SK-N-SH treated with all-trans-retinoic acid at 6 μM for 48 hours (cell line): Measurements from ENCODE around the gene TSPAN18.
A peak's percentile ranks its signal among the peaks of the same experiment; 100 is the strongest.

Experiments used
- ATAC-seq: fragments of 200-7000 bp; cut with Tn5 transposase; 3 replicates; pipeline ENCODE4 v1.9.1; 2020; ENCODE audit warnings: mild to moderate bottlenecking, moderate library complexity
- ARNTL ChIP-seq: fragments of 450-650 bp; formaldehyde crosslinking; IDR thresholded peaks from 2 replicates; pipeline ENCODE4 v1.5.0; 2020; ENCODE audit warnings: low read depth, mild to moderate bottlenecking, moderate library complexity, borderline replicate concordance
- BACH2 ChIP-seq: fragments of 250-450 bp; sonication (Bioruptor Pico); IDR thresholded peaks from 2 replicates; pipeline ENCODE4 v1.9.0; 2021; ENCODE audit warnings: mild to moderate bottlenecking, borderline replicate concordance
- CREB5 ChIP-seq: fragments of 250-450 bp; sonication (Bioruptor Pico); IDR thresholded peaks from 2 replicates; pipeline ENCODE4 v1.5.1; 2020; ENCODE audit warnings: low read depth, mild to moderate bottlenecking, moderate library complexity
- CSDC2 ChIP-seq: fragments of 250-450 bp; sonication (Bioruptor Pico); IDR thresholded peaks from 2 replicates; pipeline ENCODE4 v1.5.0; 2020; ENCODE audit warnings: mild to moderate bottlenecking, moderate library complexity
- CSRNP3 ChIP-seq: fragments of 250-450 bp; sonication (Bioruptor Pico); IDR thresholded peaks from 2 replicates; pipeline ENCODE4 v1.5.1; 2021; ENCODE audit warnings: mild to moderate bottlenecking, moderate library complexity
- ESRRG ChIP-seq: fragments of 250-450 bp; sonication (Bioruptor Pico); IDR thresholded peaks from 2 replicates; pipeline ENCODE4 v1.6.1; 2021; ENCODE audit warnings: mild to moderate bottlenecking
- GLIS3 ChIP-seq: fragments of 250-450 bp; sonication (Bioruptor Pico); IDR thresholded peaks from 2 replicates; pipeline ENCODE4 v1.5.0; 2020; ENCODE audit warnings: mild to moderate bottlenecking, moderate library complexity
- ISL1 ChIP-seq: fragments of 250-450 bp; sonication (Bioruptor Pico); IDR thresholded peaks from 2 replicates; pipeline ENCODE4 v2.1.2; 2022; ENCODE audit warnings: mild to moderate bottlenecking, moderate library complexity
- OSR1 ChIP-seq: fragments of 250-450 bp; sonication (Bioruptor Pico); IDR thresholded peaks from 2 replicates; pipeline ENCODE4 v1.8.0; 2022; ENCODE audit warnings: moderate library complexity, mild to moderate bottlenecking, inconsistent platforms
- POU6F1 ChIP-seq: fragments of 250-450 bp; sonication (Bioruptor Pico); IDR thresholded peaks from 2 replicates; pipeline ENCODE4 v1.8.0; 2021; ENCODE audit warnings: low read depth, mild to moderate bottlenecking, moderate library complexity, borderline replicate concordance
- PPARA ChIP-seq: fragments of 250-450 bp; sonication (Bioruptor Pico); IDR thresholded peaks from 2 replicates; pipeline ENCODE4 v1.5.0; 2020; ENCODE audit warnings: mild to moderate bottlenecking, borderline replicate concordance
- SNAI2 ChIP-seq: fragments of 250-450 bp; sonication (Bioruptor Pico); IDR thresholded peaks from 2 replicates; pipeline ENCODE4 v1.5.0; 2020; ENCODE audit warnings: mild to moderate bottlenecking, moderate library complexity
- ZC3H10 ChIP-seq: fragments of 250-450 bp; sonication (Bioruptor Pico); IDR thresholded peaks from 2 replicates; pipeline ENCODE4 v1.5.1; 2021; ENCODE audit warnings: mild to moderate bottlenecking, moderate library complexity
- ZFP3 ChIP-seq: fragments of 250-450 bp; sonication (Bioruptor Pico); IDR thresholded peaks from 2 replicates; pipeline ENCODE4 v1.5.0; 2020; ENCODE audit warnings: mild to moderate bottlenecking, moderate library complexity
- ZFP30 ChIP-seq: fragments of 450-650 bp; formaldehyde crosslinking; IDR thresholded peaks from 2 replicates; pipeline ENCODE4 v1.5.0; 2022; ENCODE audit warnings: mild to moderate bottlenecking, moderate library complexity
- ZNF565 ChIP-seq: fragments of 450-650 bp; formaldehyde crosslinking; conservative IDR thresholded peaks from 2 replicates; pipeline ENCODE4 v1.5.0; 2020; ENCODE audit warnings: low read depth, mild to moderate bottlenecking, moderate library complexity
- ZNF8 ChIP-seq: fragments of 450-650 bp; formaldehyde crosslinking; IDR thresholded peaks from 2 replicates; pipeline ENCODE4 v1.5.0; 2020; ENCODE audit warnings: mild to moderate bottlenecking, moderate library complexity
- TF ChIP-seq, protein P1 (sequence below): fragments of 250-450 bp; sonication (Bioruptor Pico); IDR thresholded peaks from 2 replicates; pipeline ENCODE4 v1.8.0; 2020; ENCODE audit warnings: mild to moderate bottlenecking, moderate library complexity, borderline replicate concordance

TSPAN18 gene

DNA sequence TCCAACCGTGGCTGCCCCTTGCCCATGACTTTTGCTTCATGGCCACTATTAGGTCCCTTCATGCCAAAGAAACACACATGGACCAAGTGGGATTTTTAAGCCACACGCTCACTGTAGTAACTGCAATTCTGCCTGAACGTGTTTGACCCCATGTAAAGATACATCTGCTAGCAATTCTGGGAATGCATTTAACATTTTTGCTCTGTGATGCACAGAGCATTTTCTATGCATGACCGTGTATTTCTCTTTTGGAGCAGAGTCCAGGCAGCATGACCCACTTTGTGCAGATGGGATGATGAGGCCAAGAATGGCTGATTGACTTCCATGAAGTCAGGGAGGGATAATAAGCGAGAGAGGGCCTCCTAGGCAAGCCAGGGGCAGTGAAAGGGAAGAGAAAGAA, 115.5 kb downstream of the TSPAN18 start:
- peak; percentile 95 for ATAC-seq
- TF ChIP-seq ESRRG (no peak), CSDC2 (CRISPR knock-in tag) (no peak), ZNF8 (no peak), PPARA (CRISPR knock-in tag) (no peak), BACH2 (CRISPR knock-in tag) (no peak), ZFP3 (no peak), ISL1 (no peak), ZNF565 (no peak)
- TF ChIP-seq, all 23 proteins: peak for 0

GRCh38 chr11:44846852-44847251, 120.1 kb downstream of the TSPAN18 start:
- TF ChIP-seq ESRRG (no peak), ZNF565 (no peak), CREB5 (CRISPR knock-in tag) (no peak), CSDC2 (CRISPR knock-in tag) (no peak), ZFP3 (no peak), GLIS3 (CRISPR knock-in tag) (no peak)
- ATAC-seq = no peak

- no peak for ATAC-seq
- peak; percentile 100 for TF ChIP-seq ZNF8
- TF ChIP-seq CSDC2 (CRISPR knock-in tag) = no peak
These were observed 120.6 kb downstream of the TSPAN18 start for GRCh38 chr11:44847316-44847715.

DNA sequence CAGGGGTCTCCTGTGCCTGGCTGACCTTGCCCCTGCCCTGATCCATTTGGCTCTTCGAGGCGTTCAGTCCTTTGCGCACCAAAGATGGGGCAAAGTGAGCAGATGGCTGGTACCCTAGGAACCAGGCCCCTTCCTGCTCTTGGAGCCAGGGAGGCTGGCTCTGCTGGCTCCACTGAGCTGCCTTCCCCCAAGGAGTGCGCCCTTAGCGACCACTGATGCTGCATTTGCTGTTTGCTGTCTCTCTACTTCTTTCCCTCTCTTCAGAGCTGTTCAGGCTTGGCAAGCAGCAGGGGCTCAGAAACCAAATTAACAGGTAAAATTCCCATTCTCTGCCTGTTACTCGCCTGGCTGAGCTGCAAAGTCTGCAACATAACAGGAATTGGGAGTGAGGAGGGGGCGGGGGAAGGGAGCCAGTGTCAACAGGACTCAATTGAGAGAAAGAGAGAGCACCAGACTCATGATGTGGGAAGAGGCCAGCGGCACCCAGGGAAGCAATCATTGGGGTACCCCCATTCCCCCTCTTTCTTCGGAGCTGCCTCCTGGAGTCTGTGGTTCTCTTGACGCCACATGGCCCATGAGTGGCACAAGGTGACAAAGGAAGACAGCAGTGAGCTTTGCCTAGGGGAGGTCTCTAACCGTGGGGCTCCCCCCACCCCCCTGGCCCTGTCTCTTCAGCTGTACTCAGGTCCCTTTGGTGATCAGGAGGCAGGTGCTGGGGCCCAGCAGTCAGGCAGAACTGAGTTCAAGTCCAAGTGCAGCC, 121.6 kb downstream of the TSPAN18 start:
- TF ChIP-seq ZC3H10 (CRISPR knock-in tag) = no peak
- ATAC-seq = no peak

- TF ChIP-seq ZNF8 (no peak), SNAI2 (CRISPR knock-in tag) (no peak)
- ATAC-seq = no peak
These were observed 122.2 kb downstream of the TSPAN18 start for GRCh38 chr11:44848963-44849350.

GRCh38 chr11:44849424-44849823, 122.7 kb downstream of the TSPAN18 start:
- TF ChIP-seq CSRNP3 (CRISPR knock-in tag) = no peak
- no peak for TF ChIP-seq ARNTL (CRISPR knock-in tag)
- TF ChIP-seq ZNF565 = no peak
- TF ChIP-seq, all 23 proteins: peak for 0
- ATAC-seq = no peak

DNA sequence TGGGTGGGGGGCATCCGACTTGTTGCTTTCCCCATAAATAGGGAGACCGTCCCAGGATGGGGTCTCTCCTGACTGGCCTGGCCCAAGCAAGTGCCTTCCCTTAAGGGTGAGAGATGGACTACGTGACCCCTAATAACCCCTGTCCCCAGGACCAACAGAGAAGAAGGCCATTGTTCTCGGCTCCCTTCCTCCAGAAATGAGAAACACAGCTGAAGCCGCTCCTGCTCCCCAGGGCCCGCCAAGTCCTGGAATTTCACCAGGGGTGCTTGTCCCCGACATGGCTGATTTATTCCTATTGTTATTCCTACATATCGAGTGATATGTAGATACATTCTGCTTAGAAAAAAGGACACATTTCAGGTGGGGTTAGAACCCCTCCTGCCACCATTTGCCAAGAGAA, 123.2 kb downstream of the TSPAN18 start:
- ATAC-seq = no peak
- no peak for TF ChIP-seq ISL1
- TF ChIP-seq OSR1 (CRISPR knock-in tag) = no peak
- TF ChIP-seq CSRNP3 (CRISPR knock-in tag) = no peak
- TF ChIP-seq, protein P1, sequence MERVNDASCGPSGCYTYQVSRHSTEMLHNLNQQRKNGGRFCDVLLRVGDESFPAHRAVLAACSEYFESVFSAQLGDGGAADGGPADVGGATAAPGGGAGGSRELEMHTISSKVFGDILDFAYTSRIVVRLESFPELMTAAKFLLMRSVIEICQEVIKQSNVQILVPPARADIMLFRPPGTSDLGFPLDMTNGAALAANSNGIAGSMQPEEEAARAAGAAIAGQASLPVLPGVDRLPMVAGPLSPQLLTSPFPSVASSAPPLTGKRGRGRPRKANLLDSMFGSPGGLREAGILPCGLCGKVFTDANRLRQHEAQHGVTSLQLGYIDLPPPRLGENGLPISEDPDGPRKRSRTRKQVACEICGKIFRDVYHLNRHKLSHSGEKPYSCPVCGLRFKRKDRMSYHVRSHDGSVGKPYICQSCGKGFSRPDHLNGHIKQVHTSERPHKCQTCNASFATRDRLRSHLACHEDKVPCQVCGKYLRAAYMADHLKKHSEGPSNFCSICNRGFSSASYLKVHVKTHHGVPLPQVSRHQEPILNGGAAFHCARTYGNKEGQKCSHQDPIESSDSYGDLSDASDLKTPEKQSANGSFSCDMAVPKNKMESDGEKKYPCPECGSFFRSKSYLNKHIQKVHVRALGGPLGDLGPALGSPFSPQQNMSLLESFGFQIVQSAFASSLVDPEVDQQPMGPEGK (CRISPR knock-in tag) = no peak
- TF ChIP-seq POU6F1 (CRISPR knock-in tag) = no peak
- TF ChIP-seq ZFP30 (CRISPR knock-in tag) = no peak
